ENCODE results near the gene REEP1. TPM values are rescaled to one million over a fixed set of nuclear protein-coding genes. Genes with fewer than 3 reads are reported as not detected.

Gene REEP1
- total and polyA plus RNA-seq, 9 of the 15 experiments (the other 6 are each of a cell fraction or from before 2014, with no cell fraction given), result 0.11 to 0.67 (median 0.13) TPM

GRCh38 chr2:86382698-86383097 is 45.3 kb upstream of the REEP1 start:
- Histone ChIP-seq H3K4me2 (ENCODE audit: insufficient read depth, low read length) (no peak overlapping the region), H3K27me3 (ENCODE audit: control insufficient read depth in 2 of 2, insufficient read depth in 2 of 2, low read length in 2 of 2) (peaks cover 0 to 12% of the 10 kb centered on the region in 2 experiments; a peak in 3 of 5 replicates), H3K4me1 (replicated peaks in 1 of 2; ENCODE audit: control insufficient read depth in 2 of 2, insufficient read depth in 2 of 2, low read length in 2 of 2) (no peaks in the 10 kb centered on the region), H3K9me1 (ENCODE audit: control insufficient read depth, insufficient read depth, low read length) (no peaks in the 10 kb centered on the region), H4K20me1 (replicated peaks; ENCODE audit: control insufficient read depth, insufficient read depth, low read length) (no peaks in the 10 kb centered on the region), H3K27ac (ENCODE audit: extremely low read depth, low read depth, low read length) (no peak overlapping the region), H3K79me2 (ENCODE audit: control insufficient read depth, insufficient read depth, low read length) (no peaks in the 10 kb centered on the region), H3K9ac (ENCODE audit: insufficient read depth in 1 of 2, low read depth in 2 of 2, low read length in 2 of 2) (no peak overlapping the region), H3K4me3 (no peak overlapping the region), H3K36me3 (ENCODE audit: control insufficient read depth, insufficient read depth, low read length) (no peaks in the 10 kb centered on the region), H2AFZ (ENCODE audit: low read depth, low read length) (no peak overlapping the region), H3K9me3 (replicated peaks; ENCODE audit: control insufficient read depth, insufficient read depth, low read depth, low read length) (no peaks in the 10 kb centered on the region)
- FAIRE-seq (no peak), DNase-seq (ENCODE audit: extremely low read depth in 1 of 4, low spot score in 3 of 4) (no peak), ATAC-seq (no peak)
- intact Hi-C loops (cut with micrococcal nuclease), result loop anchor here (5.0 kb wide), 1 partner anchor 545 kb away; no protein-coding TSS in a partner anchor
- in situ Hi-C loops (cut with MboI), result loop anchor here (25.0 kb wide), 1 partner anchor 680 kb away; no protein-coding TSS in a partner anchor
- POLR2A ChIA-PET, result no interaction called here
- no peak for TF ChIP-seq GMEB1 (CRISPR knock-in tag; IDR thresholded peaks at IDR 0.05)
- TF ChIP-seq NR0B1 (IDR thresholded peaks at IDR 0.05; ENCODE audit: partially characterized antibody), result no peak
- no peak for TF ChIP-seq SMC3 (conservative IDR thresholded peaks at IDR 0.05; ENCODE audit: insufficient read depth, low read depth, low read length)
- no peak for TF ChIP-seq PBX2 (CRISPR knock-in tag; IDR thresholded peaks at IDR 0.05; ENCODE audit: low read depth)
- TF ChIP-seq PBX2 (tag; conservative IDR thresholded peaks at IDR 0.05; ENCODE audit: low read depth), result no peak
- TF ChIP-seq TEAD4 (IDR thresholded peaks at IDR 0.05; ENCODE audit: low read length), result no peak
- TF ChIP-seq TEAD4 (CRISPR knock-in tag; IDR thresholded peaks at IDR 0.05; ENCODE audit: borderline replicate concordance), result no peak
- no peak for TF ChIP-seq LCOR (CRISPR knock-in tag; IDR thresholded peaks at IDR 0.05)
- TF ChIP-seq TBL1XR1 (IDR thresholded peaks at IDR 0.05; ENCODE audit: low read length in 2 of 2), result no peak
- TF ChIP-seq KAT7 (CRISPR knock-in tag; IDR thresholded peaks at IDR 0.05; ENCODE audit: borderline replicate concordance), result no peak
- TF ChIP-seq BRCA1 (IDR thresholded peaks at IDR 0.05), result no peak
- TF ChIP-seq BRCA1 (CRISPR knock-in tag; IDR thresholded peaks at IDR 0.05), result no peak
- BruUV-seq (replicated peaks), result no TSS peak
- CTCF ChIA-PET (ENCODE audit: low intra/inter-chr PET ratio), result no interaction called here
- WGBS (ENCODE audit: insufficient coverage, low coverage, missing lambda C conversion rate), result 2% methylated on average over 2 of the region's 2 CpGs
